GM04503 (cell line): ENCODE measurements around the gene CCDC47.
"Not testable (repeated sequence)": the region's sequence is repeated elsewhere in the genome, so short reads cannot be mapped to it uniquely, and the experiment has no call there.

Experiments
- DNase-seq: peaks from one replicate; pipeline ENCODE4 v3.0.0-alpha.2; 2012; ENCODE audit warnings: low read depth

Gene CCDC47

GRCh38 chr17:63735691-63736090 lies 37.7 kb downstream of the CCDC47 start:
- no peak for DNase-seq

GRCh38 chr17:63722403-63722802 lies 51.0 kb downstream of the CCDC47 start:
- DNase-seq, result no peak

GRCh38 chr17:63720194-63720593 lies 53.2 kb downstream of the CCDC47 start:
- not testable (repeated sequence) for DNase-seq

- no peak for DNase-seq
Measured at GRCh38 chr17:63718988-63719387, 54.4 kb downstream of the CCDC47 start.

GRCh38 chr17:63716426-63716825 lies 57.0 kb downstream of the CCDC47 start:
- no peak for DNase-seq

- DNase-seq, result no peak
Measured at GRCh38 chr17:63714550-63715277, 58.7 kb downstream of the CCDC47 start.

- no peak for DNase-seq
Measured at GRCh38 chr17:63709110-63709509, 64.3 kb downstream of the CCDC47 start.

GRCh38 chr17:63707151-63707550 lies 66.2 kb downstream of the CCDC47 start:
- no peak for DNase-seq

- no peak for DNase-seq
Measured at GRCh38 chr17:63706336-63707082, 66.9 kb downstream of the CCDC47 start.

GRCh38 chr17:63705657-63706056 lies 67.7 kb downstream of the CCDC47 start:
- DNase-seq, result no peak

GRCh38 chr17:63704836-63705235 lies 68.6 kb downstream of the CCDC47 start:
- no peak for DNase-seq

GRCh38 chr17:63704259-63704576 lies 69.2 kb downstream of the CCDC47 start:
- no peak for DNase-seq

- no peak for DNase-seq
Measured at GRCh38 chr17:63703556-63704258, 69.7 kb downstream of the CCDC47 start.

GRCh38 chr17:63703029-63703428 lies 70.4 kb downstream of the CCDC47 start:
- no peak for DNase-seq

GRCh38 chr17:63702721-63703015 lies 70.7 kb downstream of the CCDC47 start:
- DNase-seq, result no peak

- no peak for DNase-seq
Measured at GRCh38 chr17:63701868-63702720, 71.3 kb downstream of the CCDC47 start.

GRCh38 chr17:63701456-63701820 lies 72.0 kb downstream of the CCDC47 start:
- no peak for DNase-seq

- no peak for DNase-seq
Measured at GRCh38 chr17:63700528-63701455, 72.6 kb downstream of the CCDC47 start.

GRCh38 chr17:63699638-63700527 lies 73.5 kb downstream of the CCDC47 start, which contains the start of gene LIMD2:
TSS of gene LIMD2 (minus strand) at chr17:63700125. CDS start at chr17:63699298, 827 bp downstream.
- DNase-seq, result no peak
